ENCODE results near the gene ECHDC3. TPM values are rescaled to one million over a fixed set of nuclear protein-coding genes. Genes with fewer than 3 reads are reported as not detected.
A peak's percentile ranks its signal among the peaks of the same experiment; 100 is the strongest.

The ECHDC3 gene
- total RNA-seq, 1 donor from 2014 or later: 26.0 TPM

GRCh38 chr10:11787374-11787773 is 45.2 kb downstream of the ECHDC3 start:
- no peak for DNase-seq

GRCh38 chr10:11787846-11788245 is 45.7 kb downstream of the ECHDC3 start:
- no peak for DNase-seq

DNA sequence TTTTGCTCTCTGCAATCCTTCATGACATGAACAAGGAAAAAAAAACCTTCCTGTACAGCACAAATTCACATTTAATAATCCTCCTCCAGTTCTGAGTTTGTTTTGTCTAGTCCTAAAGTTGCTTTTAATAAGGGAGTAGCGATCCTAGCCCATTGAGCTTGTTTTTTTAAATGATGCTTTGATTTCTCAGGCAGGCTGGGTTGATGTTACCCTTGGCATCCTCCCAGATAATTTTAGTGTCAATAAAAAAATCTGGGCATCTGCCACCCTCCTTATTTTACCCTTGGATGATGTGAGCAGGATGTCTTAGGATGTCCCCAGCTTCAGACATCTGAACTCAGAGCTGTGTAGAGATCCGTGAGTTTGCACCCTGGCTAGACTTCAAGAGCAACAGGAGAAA is 47.1 kb downstream of the ECHDC3 start:
- no peak for DNase-seq

DNA sequence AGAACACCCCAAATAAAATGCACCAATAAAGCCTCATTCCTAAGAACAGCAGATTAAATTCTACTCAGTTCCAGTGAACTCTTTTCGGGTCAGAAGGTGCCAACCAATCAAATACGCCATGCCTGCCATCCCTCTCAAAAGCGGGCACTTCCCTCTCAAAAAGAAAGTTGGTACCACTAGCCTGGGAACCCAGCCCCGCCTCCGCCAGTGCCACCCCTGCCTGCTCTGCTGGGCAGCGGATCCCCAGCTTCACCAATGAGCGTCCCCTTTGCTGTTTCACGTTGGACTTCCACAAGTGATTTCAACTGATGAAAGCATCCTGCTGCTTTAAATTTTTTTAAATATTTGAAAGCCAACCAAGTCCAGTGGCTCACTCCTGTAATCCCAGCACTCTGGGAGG is 47.8 kb downstream of the ECHDC3 start:
- no peak for DNase-seq

- peak; percentile 49 for DNase-seq
Measured at GRCh38 chr10:11793762-11794479, 51.7 kb downstream of the ECHDC3 start.

GRCh38 chr10:11794566-11794965 is 52.4 kb downstream of the ECHDC3 start:
- DNase-seq: no peak

DNA sequence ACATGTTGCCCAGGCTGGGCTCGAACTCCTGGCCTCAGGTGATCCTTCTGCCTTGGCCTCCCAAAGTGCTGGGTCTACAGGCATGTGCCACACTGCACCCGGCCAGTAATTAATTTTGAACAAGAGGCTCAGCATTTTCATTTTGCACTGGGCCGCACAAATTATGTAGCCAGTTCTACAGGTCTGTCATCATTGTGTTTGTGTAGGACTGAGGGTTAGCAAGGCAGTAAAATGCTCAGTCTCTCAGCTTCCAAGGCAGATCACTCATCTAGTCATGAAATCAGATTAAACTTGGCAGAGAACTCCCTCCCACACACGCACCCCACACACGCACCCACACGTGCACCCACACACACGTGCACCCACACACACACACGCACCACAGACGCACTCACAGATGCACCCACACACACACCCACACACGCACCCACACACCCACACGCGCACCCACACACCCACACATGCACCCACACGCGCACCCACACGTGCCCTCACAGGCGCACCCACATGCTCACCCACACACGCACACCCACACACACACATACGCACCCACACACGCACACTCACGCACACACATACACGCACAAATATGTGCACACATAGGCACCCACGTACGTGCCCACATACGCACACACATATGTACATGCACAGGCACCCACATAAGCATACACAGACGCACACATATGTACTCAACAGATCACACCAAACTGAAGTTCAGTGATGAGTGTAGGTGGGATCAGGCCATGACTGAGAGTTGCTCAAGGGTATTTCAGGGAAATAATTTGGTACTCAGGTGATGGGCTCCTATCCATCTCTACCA is 53.1 kb downstream of the ECHDC3 start:
- no peak for DNase-seq

- no peak for DNase-seq
Measured at GRCh38 chr10:11796474-11796873, 54.3 kb downstream of the ECHDC3 start.

DNA sequence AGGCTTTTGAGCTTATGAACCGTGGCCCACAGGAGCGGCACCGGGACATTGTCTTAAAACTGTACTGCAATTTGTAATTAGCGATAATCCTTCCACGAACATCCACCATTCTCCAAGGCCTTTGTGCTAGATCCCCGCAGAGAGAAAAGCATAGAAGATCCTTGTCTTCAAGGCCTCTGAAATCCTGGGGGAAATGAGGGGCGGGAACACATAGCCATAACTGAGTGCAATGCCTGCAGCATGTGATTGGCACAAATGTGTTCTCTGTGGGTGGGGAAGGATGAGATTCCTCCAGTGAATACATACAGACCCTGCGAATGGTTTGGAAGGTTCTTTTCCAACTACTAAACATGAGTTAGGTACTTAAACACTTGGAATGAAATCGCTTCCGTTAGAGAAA is 55.1 kb downstream of the ECHDC3 start:
- DNase-seq: no peak

DNA sequence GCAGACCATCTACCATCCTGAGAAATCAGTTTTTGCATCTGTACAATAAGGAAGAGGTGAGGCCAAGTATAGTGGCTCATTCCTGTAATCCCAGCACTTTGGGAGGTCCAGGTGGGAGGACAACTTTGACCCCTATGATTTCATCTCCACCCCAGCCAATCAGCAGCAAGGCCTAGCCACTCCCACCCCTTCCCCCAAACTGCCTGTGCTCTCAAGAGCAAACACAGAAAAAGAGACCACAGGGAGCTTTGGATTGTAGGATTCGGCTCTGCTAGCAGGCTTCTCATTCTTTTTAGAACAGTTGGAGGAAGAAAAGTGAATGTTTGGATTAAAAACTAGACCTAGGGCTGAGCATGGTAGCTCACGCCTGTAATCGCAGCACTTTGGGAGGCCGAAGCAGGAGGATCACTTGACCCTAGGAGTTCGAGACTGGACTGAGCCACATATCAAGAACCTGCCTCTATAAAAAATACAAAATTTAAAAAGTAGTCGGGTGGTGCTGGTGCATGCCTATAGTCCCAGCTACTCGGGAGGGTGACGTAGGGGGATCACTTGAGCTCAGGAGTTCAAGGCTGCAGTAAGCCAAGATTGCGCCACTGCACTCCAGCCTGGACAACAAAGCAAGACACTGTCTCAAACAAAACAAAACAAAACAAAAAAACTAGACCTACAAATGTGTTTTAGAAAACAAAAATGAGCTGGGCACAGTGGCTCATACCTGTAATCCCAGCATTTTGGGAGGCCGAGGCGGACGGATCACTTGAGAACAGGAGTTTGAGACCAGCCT is 55.9 kb downstream of the ECHDC3 start:
- no peak for DNase-seq

DNA sequence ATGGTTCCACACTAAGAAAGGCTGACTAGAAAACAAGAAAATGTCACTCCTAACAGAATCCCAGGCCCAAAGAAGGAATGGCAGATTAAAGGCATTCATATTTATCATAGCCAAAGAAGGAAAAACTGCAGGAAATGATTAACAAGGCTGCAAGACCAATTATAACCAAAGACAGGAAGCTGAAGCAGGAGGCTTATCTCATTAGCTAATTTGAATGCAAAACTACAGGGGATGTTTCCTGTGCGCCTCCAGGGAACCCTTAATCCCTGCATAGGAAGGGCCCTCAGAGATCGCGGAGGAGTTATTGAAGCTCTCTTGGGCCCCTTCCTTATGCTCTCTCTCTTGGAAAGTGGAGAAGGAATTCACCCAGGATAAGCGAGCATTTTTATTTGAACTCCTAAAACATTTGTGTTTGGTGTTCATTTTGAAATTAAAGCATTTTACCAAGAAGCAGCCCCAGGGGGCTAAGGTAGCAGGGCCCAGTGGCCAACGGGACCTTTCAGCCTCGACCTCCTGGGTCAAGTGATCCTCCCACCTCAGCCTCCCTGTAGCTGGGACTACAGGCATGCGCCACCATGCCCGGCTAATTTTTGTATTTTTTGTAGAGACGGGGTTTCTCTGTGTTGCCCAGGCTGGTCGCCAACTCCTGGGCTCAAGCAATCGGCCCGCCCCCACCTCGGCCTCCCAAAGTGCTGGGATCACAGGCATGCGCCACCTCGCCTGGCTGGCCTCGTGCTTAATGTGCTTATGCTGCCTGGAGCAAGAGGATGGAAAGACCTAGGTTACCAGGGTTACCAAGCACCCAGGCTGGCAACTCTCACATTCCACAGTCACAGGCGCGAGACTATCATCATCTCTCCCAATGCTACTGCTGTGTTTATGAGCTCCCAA is 56.9 kb downstream of the ECHDC3 start:
- peak; percentile 88 for DNase-seq

GRCh38 chr10:11799736-11800080 is 57.5 kb downstream of the ECHDC3 start:
- no peak for DNase-seq

GRCh38 chr10:11804336-11804735 is 62.2 kb downstream of the ECHDC3 start:
- DNase-seq: no peak

DNA sequence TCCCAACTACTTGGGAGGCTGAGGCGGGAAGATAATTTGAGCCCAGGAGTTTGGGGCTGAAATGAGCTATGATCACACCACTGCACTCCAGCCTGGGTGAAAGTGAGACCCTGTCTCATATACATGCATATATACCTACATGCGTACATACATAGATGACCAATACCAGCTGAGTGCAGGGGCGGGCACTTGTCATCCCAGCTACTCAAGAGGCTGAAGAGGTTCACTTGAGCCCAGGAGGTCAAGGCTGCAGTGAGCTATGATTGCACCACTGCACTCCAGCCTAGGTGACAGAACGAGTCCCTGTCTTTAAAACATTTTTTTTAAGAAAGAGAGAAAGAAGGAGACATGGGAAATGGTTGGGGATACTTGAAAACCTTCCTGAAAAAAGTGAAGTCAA is 63.6 kb downstream of the ECHDC3 start:
- no peak for DNase-seq

DNA sequence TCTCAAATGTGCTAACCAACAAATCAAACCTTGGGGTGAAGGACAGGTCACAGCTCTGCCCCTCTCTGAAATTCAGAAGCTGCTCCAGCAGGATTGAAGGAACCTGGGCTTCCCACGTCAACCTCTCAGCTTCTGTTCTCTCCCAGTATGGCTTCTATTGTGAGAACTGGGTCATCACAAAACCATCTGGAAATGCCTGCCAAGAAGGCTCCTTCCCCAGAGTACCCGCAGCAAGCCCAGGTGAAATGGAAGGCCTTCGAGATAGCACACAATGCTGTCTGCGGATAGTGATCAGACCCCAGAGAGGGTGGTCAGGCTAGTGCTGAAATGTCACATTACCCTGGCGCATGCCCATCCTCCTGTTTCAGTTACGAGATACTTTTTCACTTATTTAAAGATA is 64.5 kb downstream of the ECHDC3 start:
- DNase-seq: no peak

DNA sequence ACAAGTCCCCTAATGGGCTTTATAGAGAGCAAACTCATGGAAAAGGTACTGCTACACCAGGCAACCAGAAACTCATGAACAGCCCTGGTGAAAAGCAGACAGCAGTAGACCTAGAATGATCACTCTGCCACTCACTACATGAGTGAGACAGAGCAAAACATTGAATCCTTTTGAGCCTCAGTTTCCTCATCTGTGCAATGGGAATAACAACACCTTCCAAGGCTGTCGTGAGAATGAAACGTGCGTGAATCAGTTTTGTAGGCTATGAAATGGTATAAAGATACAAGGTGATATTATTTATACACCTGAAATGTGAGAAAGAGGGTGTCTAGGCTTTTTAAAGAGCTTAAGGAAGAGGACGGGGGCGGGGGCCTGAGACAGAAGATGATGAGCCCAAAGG is 66.6 kb downstream of the ECHDC3 start:
- no peak for DNase-seq

DNA sequence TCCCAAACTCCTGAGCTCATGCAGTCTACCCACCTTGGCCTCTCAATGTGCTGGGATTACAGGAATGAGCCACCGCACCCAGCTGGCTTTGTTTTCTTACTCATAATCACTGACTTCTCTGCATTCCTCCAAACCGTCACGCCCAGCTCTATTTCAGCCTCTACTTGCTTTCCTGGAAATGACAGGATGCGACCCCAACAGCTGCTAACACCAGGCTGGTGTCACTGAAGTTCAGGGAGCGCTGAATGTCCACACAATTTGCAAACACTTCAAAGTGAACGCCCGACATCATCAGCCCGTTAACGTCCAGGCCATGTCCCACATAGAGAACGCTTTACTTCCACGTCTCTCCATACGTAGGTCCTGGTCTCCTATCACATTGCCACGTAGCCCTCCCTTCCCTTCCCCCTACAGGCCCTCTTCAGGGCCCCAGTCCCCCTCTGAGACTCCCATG is 68.2 kb downstream of the ECHDC3 start:
- DNase-seq: peak; percentile 41

GRCh38 chr10:11810973-11811372 is 68.8 kb downstream of the ECHDC3 start:
- DNase-seq: no peak

DNA sequence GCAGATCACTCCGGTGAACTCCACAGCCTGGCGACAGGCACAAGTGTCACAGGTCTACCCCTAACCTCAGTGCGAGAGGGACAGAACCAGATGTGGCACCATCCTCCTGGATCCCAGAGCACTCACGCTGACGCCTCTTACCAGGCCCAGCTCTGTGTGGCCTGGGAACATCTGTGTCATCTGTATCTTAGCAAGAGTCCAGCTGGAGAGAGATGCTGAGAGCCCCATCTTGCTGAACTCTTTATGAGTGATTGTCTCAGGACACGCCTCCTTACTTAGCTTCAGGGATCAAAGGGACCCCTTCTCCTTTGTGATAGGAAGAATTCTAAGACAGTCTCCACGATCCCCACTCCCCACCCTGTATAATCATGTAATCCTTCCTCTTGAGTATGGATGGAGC is 71.0 kb downstream of the ECHDC3 start:
- peak; percentile 18 for DNase-seq
